ENCODE results near the gene PRDM15. TPM values are rescaled to one million over a fixed set of nuclear protein-coding genes. Genes with fewer than 3 reads are reported as not detected.

PRDM15 gene
- polyA plus RNA-seq, 3 donors: 0.19 to 19.0 (median 0.74) TPM

DNA sequence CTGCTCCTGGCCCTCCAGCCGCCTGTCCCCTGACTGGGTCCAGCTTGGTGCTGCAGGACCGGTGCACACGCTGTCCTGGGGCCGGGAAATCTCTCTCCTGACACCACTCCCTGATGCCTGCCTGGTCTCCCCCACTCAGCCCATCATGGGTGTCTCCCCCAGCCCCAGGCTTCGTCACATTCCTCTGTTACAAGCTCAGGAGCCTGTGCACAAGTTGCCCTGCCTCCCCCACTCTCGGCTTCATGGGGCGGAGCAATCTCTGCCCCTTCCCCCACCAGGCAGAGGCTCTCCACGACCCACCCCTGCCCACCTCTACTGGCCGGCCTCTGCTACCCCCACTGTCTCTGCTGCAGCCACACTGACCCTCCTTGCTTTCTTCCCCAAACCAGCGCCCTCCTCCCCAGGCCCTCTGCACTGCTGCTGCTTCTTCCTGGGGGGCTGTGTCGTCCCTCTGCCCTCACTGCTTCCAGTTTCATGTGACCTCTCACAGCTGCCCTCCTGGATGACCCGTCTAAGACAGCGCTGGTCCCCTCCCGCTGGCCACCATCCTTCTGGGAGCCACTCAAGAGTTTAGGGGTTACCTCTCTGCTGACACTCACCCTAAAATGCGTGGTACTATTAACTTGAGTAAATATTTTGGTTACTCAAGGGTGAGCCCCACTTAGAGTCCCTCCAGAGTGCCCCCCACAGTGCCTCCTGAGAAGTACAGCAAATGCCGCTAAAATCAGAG, 106.6 kb downstream of the PRDM15 start:
- Mint-ChIP-seq H3K9me3 (peaks cover 0 to 12% (median 4%) of the 10 kb centered on the region in 7 donors), H3K4me3 (peak overlapping the region in 1 of 2 donors; percentile 53), H3K27me3 (ENCODE audit: low read depth in 3 of 3) (peaks cover 67 to 80% (median 68%) of the 10 kb centered on the region in 3 donors), H3K36me3 (peaks cover 9 to 12% of the 10 kb centered on the region in 2 donors), H3K27ac (peak overlapping the region in 1 of 7 donors; percentile 54), H3K4me1 (peaks cover 17% of the 10 kb centered on the region)
- H3K4me1 ChIP-seq (ENCODE audit: control insufficient read depth in 1 of 2, insufficient read depth in 2 of 2, low read length in 2 of 2): peaks cover 16% of the 10 kb centered on the region in 2 donors
- H3K9me3 ChIP-seq (replicated peaks in 1 of 2; ENCODE audit: control insufficient read depth in 1 of 2, insufficient read depth in 1 of 2, low read length in 2 of 2): peaks cover 0 to 14% of the 10 kb centered on the region in 2 donors
- no peak overlapping the region for H3K27ac ChIP-seq (ENCODE audit: low read depth in 1 of 2, low read length in 2 of 2)
- no peaks in the 10 kb centered on the region for H4K20me1 ChIP-seq (ENCODE audit: insufficient read depth, low read length)
- no peak for DNase-seq
- H3K79me2 ChIP-seq (ENCODE audit: insufficient read depth, low read length): no peaks in the 10 kb centered on the region
- no peaks in the 10 kb centered on the region for H3K36me3 ChIP-seq (replicated peaks in 1 of 2; ENCODE audit: control insufficient read depth in 1 of 2, insufficient read depth in 2 of 2, low read length in 2 of 2)
- intact Hi-C loops (cut with micrococcal nuclease): no loop called here
- WGBS (ENCODE audit: insufficient coverage): 75% methylated on average over 13 of the region's 16 CpGs
- H3K9ac ChIP-seq (ENCODE audit: insufficient read depth, low read length, poor library complexity, severe bottlenecking): no peak overlapping the region
- no peak overlapping the region for H2AFZ ChIP-seq (ENCODE audit: insufficient read depth, low read depth, low read length, poor library complexity, severe bottlenecking)
- TF ChIP-seq, protein P1, sequence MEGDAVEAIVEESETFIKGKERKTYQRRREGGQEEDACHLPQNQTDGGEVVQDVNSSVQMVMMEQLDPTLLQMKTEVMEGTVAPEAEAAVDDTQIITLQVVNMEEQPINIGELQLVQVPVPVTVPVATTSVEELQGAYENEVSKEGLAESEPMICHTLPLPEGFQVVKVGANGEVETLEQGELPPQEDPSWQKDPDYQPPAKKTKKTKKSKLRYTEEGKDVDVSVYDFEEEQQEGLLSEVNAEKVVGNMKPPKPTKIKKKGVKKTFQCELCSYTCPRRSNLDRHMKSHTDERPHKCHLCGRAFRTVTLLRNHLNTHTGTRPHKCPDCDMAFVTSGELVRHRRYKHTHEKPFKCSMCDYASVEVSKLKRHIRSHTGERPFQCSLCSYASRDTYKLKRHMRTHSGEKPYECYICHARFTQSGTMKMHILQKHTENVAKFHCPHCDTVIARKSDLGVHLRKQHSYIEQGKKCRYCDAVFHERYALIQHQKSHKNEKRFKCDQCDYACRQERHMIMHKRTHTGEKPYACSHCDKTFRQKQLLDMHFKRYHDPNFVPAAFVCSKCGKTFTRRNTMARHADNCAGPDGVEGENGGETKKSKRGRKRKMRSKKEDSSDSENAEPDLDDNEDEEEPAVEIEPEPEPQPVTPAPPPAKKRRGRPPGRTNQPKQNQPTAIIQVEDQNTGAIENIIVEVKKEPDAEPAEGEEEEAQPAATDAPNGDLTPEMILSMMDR (IDR thresholded peaks at IDR 0.05): no peak
- no peak overlapping the region for H3K4me3 ChIP-seq (replicated peaks in 1 of 3; ENCODE audit: low read depth in 2 of 3, low read length in 3 of 3)
- peaks cover 40 to 55% of the 10 kb centered on the region in 2 donors for H3K27me3 ChIP-seq (ENCODE audit: control insufficient read depth in 2 of 2, insufficient read depth in 2 of 2, low read length in 2 of 2)
- no peak overlapping the region for H3K4me2 ChIP-seq (replicated peaks; ENCODE audit: extremely low read depth, low read length, poor library complexity, severe bottlenecking)

DNA sequence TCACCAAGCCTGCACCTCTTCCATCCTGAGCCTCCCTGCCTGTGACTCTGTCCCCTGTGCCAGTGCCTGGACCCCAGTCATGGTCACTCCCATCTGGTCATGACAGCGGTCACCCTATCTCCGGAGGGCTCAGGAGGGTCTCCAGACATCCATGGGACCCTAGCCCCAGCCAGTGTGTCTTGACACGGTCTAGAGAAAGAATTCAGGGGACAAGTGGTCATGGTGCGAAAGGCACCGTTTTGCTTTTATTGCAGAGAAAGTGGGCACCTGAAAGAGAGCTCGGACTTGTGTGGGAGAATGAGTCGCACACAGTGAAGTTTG, 107.6 kb downstream of the PRDM15 start:
- 91% methylated on average over 7 of the region's 7 CpGs for WGBS (ENCODE audit: insufficient coverage)
- H3K9me3 Mint-ChIP-seq: peaks cover 0 to 18% (median 9%) of the 10 kb centered on the region in 7 donors
- TF ChIP-seq, protein P1 (IDR thresholded peaks at IDR 0.05): no peak
- peaks cover 74 to 84% (median 76%) of the 10 kb centered on the region in 3 donors for H3K27me3 Mint-ChIP-seq (ENCODE audit: low read depth in 3 of 3)
- H3K9me3 ChIP-seq (replicated peaks in 1 of 2; ENCODE audit: control insufficient read depth in 1 of 2, insufficient read depth in 1 of 2, low read length in 2 of 2): peaks cover 0 to 14% of the 10 kb centered on the region in 2 donors
- no peak overlapping the region for H3K4me2 ChIP-seq (replicated peaks; ENCODE audit: extremely low read depth, low read length, poor library complexity, severe bottlenecking)
- H2AFZ ChIP-seq (ENCODE audit: insufficient read depth, low read depth, low read length, poor library complexity, severe bottlenecking): no peak overlapping the region
- peaks cover 25 to 26% of the 10 kb centered on the region in 2 donors for H3K4me1 ChIP-seq (ENCODE audit: control insufficient read depth in 1 of 2, insufficient read depth in 2 of 2, low read length in 2 of 2)
- H3K4me3 ChIP-seq (replicated peaks in 1 of 3; ENCODE audit: low read depth in 2 of 3, low read length in 3 of 3): no peak overlapping the region
- intact Hi-C loops (cut with micrococcal nuclease): no loop called here
- no peaks in the 10 kb centered on the region for H3K79me2 ChIP-seq (ENCODE audit: insufficient read depth, low read length)
- no peak overlapping the region for H3K27ac Mint-ChIP-seq
- DNase-seq: no peak
- H3K27ac ChIP-seq (ENCODE audit: low read depth in 1 of 2, low read length in 2 of 2): no peak overlapping the region
- no peak overlapping the region for H3K9ac ChIP-seq (ENCODE audit: insufficient read depth, low read length, poor library complexity, severe bottlenecking)
- H3K27me3 ChIP-seq (ENCODE audit: control insufficient read depth in 2 of 2, insufficient read depth in 2 of 2, low read length in 2 of 2): peaks cover 46 to 62% of the 10 kb centered on the region in 2 donors
- H4K20me1 ChIP-seq (ENCODE audit: insufficient read depth, low read length): no peaks in the 10 kb centered on the region
- H3K36me3 ChIP-seq (replicated peaks in 1 of 2; ENCODE audit: control insufficient read depth in 1 of 2, insufficient read depth in 2 of 2, low read length in 2 of 2): no peaks in the 10 kb centered on the region
- peaks cover 14 to 17% of the 10 kb centered on the region in 2 donors for H3K36me3 Mint-ChIP-seq
- peaks cover 22% of the 10 kb centered on the region for H3K4me1 Mint-ChIP-seq
- no peak overlapping the region for H3K4me3 Mint-ChIP-seq
